K562 (cell line): ENCODE results near the gene HMGCL. TPM values are rescaled to one million over a fixed set of nuclear protein-coding genes. Genes with fewer than 3 reads are reported as not detected.

Experiments
- DIDO1 ChIP-seq: fragments of 450-650 bp; IDR thresholded peaks from 2 replicates; pipeline ENCODE4 v1.6.1; 2016; ENCODE audit warnings: low read depth, missing biosample characterization, missing genetic modification characterization
- E2F1 ChIP-seq: sonication (generic); formaldehyde crosslinking; IDR thresholded peaks from 2 replicates; pipeline ENCODE4 v1.8.1; 2023; ENCODE audit warnings: mild to moderate bottlenecking, missing genetic modification reagents, moderate library complexity
- EP400 ChIP-seq: fragments of 450-650 bp; IDR thresholded peaks from 2 replicates; pipeline ENCODE4 v1.6.1; 2017; ENCODE audit warnings: antibody characterized with exemption, mild to moderate bottlenecking, moderate library complexity
- HNRNPH1 ChIP-seq: fragments of 200-400 bp; formaldehyde crosslinking; optimal IDR thresholded peaks from 2 replicates; pipeline ENCODE3; 2017; ENCODE audit warnings: low read depth, mild to moderate bottlenecking, low read length, moderate library complexity
- HNRNPL ChIP-seq: fragments of 200-400 bp; formaldehyde crosslinking; IDR thresholded peaks from 2 replicates; pipeline ENCODE4 v1.6.1; 2017; ENCODE audit warnings: low read depth, mild to moderate bottlenecking, low read length
- MBD1 ChIP-seq: fragments of 250-450 bp; sonication (Bioruptor Pico); IDR thresholded peaks from 2 replicates; pipeline ENCODE4 v1.8.0; 2022; ENCODE audit warnings: inconsistent platforms
- MEIS2 ChIP-seq: fragments of 450-650 bp; IDR thresholded peaks from 2 replicates; pipeline ENCODE4 v1.6.1; 2014; ENCODE audit warnings: mild to moderate bottlenecking; ENCODE audit not compliant: partially characterized antibody
- MGA ChIP-seq: fragments of 450-650 bp; IDR thresholded peaks from 2 replicates; pipeline ENCODE4 v1.6.1; 2016; ENCODE audit warnings: mild to moderate bottlenecking, moderate library complexity
- MTA1 ChIP-seq: fragments of 450-650 bp; IDR thresholded peaks from 2 replicates; pipeline ENCODE4 v1.6.1; 2017; ENCODE audit warnings: borderline replicate concordance
- POLR2A ChIP-seq: fragments of 450-650 bp; conservative IDR thresholded peaks from 2 replicates; pipeline ENCODE4 v1.6.1; 2016
- TAF1 ChIP-seq: IDR thresholded peaks from 2 replicates; pipeline ENCODE4 v1.6.1; 2011; ENCODE audit warnings: mild to moderate bottlenecking, low read length, moderate library complexity; ENCODE audit not compliant: insufficient read depth, control insufficient read depth, severe bottlenecking; ENCODE audit errors: extremely low read depth
- ZFX ChIP-seq: sonication (generic); formaldehyde crosslinking; IDR thresholded peaks from 2 replicates; pipeline ENCODE4 v1.8.0; 2022; ENCODE audit warnings: mild to moderate bottlenecking, missing genetic modification reagents, moderate library complexity
- polyA plus RNA-seq, 8 experiments: library from polyadenylated mRNA; depleted of rRNA in 4 of 8; stranded (reverse) in 5 of 8; unstranded in 3 of 8; fragments of >200 nt; fragmentation: Nextera tagmentation in 2 of 8; fragmentation: Illumina TruSeq in 1 of 8; extraction: Ambion mirVana in 2 of 8; extraction: Trizol in 1 of 8; gene quantifications; 2 replicates each; pipeline versions ENCODE4 v1.2.1 to v1.2.3, GENCODE V29; 2011 to 2014; ENCODE audit warnings: inconsistent platforms in 1 of 8, missing spikeins in 1 of 8
- total RNA-seq, 7 experiments: library from RNA; depleted of rRNA in 6 of 7; stranded (reverse); fragments of >200 nt in 6 of 7; fragmentation: Illumina TruSeq in 2 of 7; extraction: Trizol in 2 of 7; gene quantifications; 2 replicates each; pipeline versions ENCODE4 v1.2.1 to v1.2.3, GENCODE V29; 2011 to 2021; ENCODE audit warnings: low replicate concordance in 1 of 7
- TF ChIP-seq, protein P1 (sequence below), 2 experiments: fragments of 450-650 bp; IDR thresholded peaks; 2 replicates each; pipeline ENCODE4 v1.6.1; 2016

HMGCL gene
- total and polyA plus RNA-seq, 9 of the 15 experiments (the other 6 are each of a cell fraction or from before 2014, with no cell fraction given) = 18.0 to 82.2 (median 24.2) TPM

DNA sequence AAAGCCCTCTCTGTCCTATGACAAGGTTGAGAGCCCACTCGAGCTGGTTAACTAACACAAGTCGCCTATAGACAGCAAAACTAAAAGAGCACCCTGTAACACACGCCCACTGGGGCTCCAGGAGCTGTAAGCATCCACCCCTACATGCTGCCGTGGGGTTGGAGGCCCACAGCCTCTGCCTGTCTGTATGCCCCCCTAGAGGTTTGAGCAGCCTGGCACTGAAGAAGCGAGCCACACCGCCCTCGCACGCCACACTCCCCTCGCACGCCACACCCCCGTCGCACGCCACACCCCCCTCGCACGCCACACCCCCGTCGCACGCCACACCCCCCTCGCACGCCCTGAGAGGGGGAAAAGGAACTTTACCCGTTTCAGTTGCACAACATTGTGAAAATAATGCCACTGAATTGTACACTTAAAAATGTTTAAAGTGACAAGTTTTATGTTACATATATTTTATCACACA lies 13.2 kb upstream of the HMGCL start (continued):
- TF ChIP-seq MGA = no peak
- no peak for TF ChIP-seq HNRNPH1
- TF ChIP-seq HNRNPL = no peak
- TF ChIP-seq MBD1 = no peak
- no peak for TF ChIP-seq MTA1
- no peak for TF ChIP-seq ZFX (CRISPR knock-in tag)
- no peak for TF ChIP-seq EP400
- TF ChIP-seq TAF1 = no peak
- no peak for TF ChIP-seq E2F1 (CRISPR knock-in tag)
- TF ChIP-seq DIDO1 = no peak
- no peak for TF ChIP-seq MEIS2
- TF ChIP-seq, protein P1, sequence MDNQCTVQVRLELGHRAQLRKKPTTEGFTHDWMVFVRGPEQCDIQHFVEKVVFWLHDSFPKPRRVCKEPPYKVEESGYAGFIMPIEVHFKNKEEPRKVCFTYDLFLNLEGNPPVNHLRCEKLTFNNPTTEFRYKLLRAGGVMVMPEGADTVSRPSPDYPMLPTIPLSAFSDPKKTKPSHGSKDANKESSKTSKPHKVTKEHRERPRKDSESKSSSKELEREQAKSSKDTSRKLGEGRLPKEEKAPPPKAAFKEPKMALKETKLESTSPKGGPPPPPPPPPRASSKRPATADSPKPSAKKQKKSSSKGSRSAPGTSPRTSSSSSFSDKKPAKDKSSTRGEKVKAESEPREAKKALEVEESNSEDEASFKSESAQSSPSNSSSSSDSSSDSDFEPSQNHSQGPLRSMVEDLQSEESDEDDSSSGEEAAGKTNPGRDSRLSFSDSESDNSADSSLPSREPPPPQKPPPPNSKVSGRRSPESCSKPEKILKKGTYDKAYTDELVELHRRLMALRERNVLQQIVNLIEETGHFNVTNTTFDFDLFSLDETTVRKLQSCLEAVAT (IDR thresholded peaks at IDR 0.05) = no peak
- no peak for TF ChIP-seq POLR2A
